GM12872 (cell line): ENCODE data around the gene SF3B3.
A peak's percentile ranks its signal among the peaks of the same experiment; 100 is the strongest.

Experiments used
- CTCF ChIP-seq: IDR thresholded peaks from 3 replicates; pipeline ENCODE4 v1.5.1; 2011; ENCODE audit warnings: low read depth, mild to moderate bottlenecking, low read length, moderate library complexity; ENCODE audit not compliant: insufficient read depth

The SF3B3 gene

GRCh38 chr16:70494202-70494770 is 29.3 kb upstream of the SF3B3 start:
- no peak for TF ChIP-seq CTCF

GRCh38 chr16:70494777-70495176 is 28.8 kb upstream of the SF3B3 start:
- no peak for TF ChIP-seq CTCF

- no peak for TF ChIP-seq CTCF
Observed at GRCh38 chr16:70495425-70496182, 28.0 kb upstream of the SF3B3 start.

- no peak for TF ChIP-seq CTCF
Observed at GRCh38 chr16:70496513-70496912, 27.1 kb upstream of the SF3B3 start.

GRCh38 chr16:70508752-70509151 is 14.9 kb upstream of the SF3B3 start:
- peak; percentile 16; the same call in 1 of the 3 replicates for TF ChIP-seq CTCF

- no peak for TF ChIP-seq CTCF
Observed at GRCh38 chr16:70510216-70510615, 13.4 kb upstream of the SF3B3 start.

GRCh38 chr16:70511833-70512232 is 11.8 kb upstream of the SF3B3 start:
- TF ChIP-seq CTCF: no peak
